K562 (cell line): ENCODE results near the gene IL1B.

ENCODE experiments used
- COPS2 ChIP-seq: fragments of 450-650 bp; conservative IDR thresholded peaks from 2 replicates; pipeline ENCODE4 v1.6.1; 2016; ENCODE audit warnings: mild to moderate bottlenecking, moderate library complexity
- CUX1 ChIP-seq: fragments of 200-800 bp; sonication (Bioruptor generic); IDR thresholded peaks from 2 replicates; pipeline ENCODE4 v1.6.1; 2016; ENCODE audit warnings: missing genetic modification characterization, missing compliant biosample characterization
- EP300 ChIP-seq: IDR thresholded peaks from 2 replicates; pipeline ENCODE4 v1.6.1; 2012; ENCODE audit warnings: low read length, improper control_type of control experiment
- HCFC1 ChIP-seq: IDR thresholded peaks from 2 replicates; pipeline ENCODE4 v1.6.1; 2012; ENCODE audit warnings: low read depth, low read length, improper control_type of control experiment
- HIVEP1 ChIP-seq: fragments of 250-450 bp; sonication (Bioruptor Pico); IDR thresholded peaks from 2 replicates; pipeline ENCODE4 v1.4.0; 2020; ENCODE audit warnings: mild to moderate bottlenecking
- MAZ ChIP-seq, 2 experiments: fragments of 450-650 bp in 1 of 2; sonication (generic) in 1 of 2; formaldehyde crosslinking; IDR thresholded peaks in 1 of 2; conservative IDR thresholded peaks in 1 of 2; 2 replicates each; pipeline versions ENCODE4 v1.4.0 to v1.5.0; 2020; ENCODE audit warnings: mild to moderate bottlenecking in 1 of 2, missing genetic modification reagents in 1 of 2
- PHF21A ChIP-seq: fragments of 450-650 bp; IDR thresholded peaks from 2 replicates; pipeline ENCODE4 v1.6.1; 2017; ENCODE audit warnings: low read depth, borderline replicate concordance
- SMC3 ChIP-seq: conservative IDR thresholded peaks from 2 replicates; pipeline ENCODE4 v1.6.1; 2011; ENCODE audit warnings: low read depth, low read length, improper control_type of control experiment; ENCODE audit not compliant: insufficient read depth
- TCF7L2 ChIP-seq: fragments of 150-350 bp; IDR thresholded peaks from 2 replicates; pipeline ENCODE4 v1.6.1; 2016; ENCODE audit warnings: low read depth, mild to moderate bottlenecking, low read length, moderate library complexity
- TF ChIP-seq, protein P1 (sequence below), 3 experiments: IDR thresholded peaks in 2 of 3; conservative IDR thresholded peaks in 1 of 3; 2 replicates each; pipeline ENCODE4 v1.5.1; 2011 to 2012; ENCODE audit warnings: low read length in 3 of 3, mild to moderate bottlenecking in 3 of 3, control low read depth in 2 of 3, improper control_type of control experiment in 1 of 3, inconsistent platforms in 1 of 3, low read depth in 1 of 3, mixed read lengths in 1 of 3, moderate library complexity in 1 of 3; ENCODE audit not compliant: insufficient read depth in 2 of 3

DNA sequence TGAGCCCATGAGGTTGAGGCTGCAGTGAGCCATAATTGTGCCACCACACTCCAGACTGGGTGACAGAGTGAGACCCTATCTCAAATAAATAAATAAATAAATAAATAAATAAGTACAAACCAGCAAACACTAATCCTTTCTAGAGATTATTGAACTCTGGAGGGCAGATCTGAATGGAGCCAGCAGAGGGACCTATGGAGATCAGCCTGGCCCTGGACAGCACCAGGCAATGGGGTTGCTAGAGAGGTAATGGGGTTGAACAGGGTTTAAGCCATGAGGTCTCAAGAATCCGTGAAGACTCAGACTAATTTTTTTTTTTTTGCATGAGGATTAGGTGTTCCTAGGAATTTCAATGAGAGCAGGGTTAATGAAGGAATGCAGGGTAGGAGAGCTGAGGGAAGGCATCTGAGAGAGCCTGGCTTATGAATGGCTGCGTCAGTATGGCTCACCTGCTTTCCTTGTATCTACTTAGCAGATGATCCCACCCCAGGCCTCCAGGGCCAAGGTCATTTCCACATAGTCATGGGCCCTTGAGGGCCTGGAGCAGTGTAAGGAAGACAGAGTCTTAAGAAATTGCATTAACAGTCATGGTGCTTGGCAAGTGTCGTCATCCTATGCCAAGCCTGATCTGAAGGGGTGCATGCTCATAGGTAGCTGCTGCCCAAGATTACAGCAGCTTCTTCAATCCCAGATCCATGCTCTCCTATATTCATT is 39.8 kb upstream of the IL1B start:
- TF ChIP-seq TCF7L2 (no peak), PHF21A (no peak), HCFC1 (no peak), COPS2 (no peak), CUX1 (CRISPR knock-in tag) (no peak), HIVEP1 (CRISPR knock-in tag) (no peak), SMC3 (no peak), EP300 (no peak), MAZ (CRISPR knock-in tag; conservative IDR thresholded peaks at IDR 0.05 in 1 of 2, IDR thresholded peaks at IDR 0.05 in 1 of 2) (no peak)
- TF ChIP-seq, protein P1, sequence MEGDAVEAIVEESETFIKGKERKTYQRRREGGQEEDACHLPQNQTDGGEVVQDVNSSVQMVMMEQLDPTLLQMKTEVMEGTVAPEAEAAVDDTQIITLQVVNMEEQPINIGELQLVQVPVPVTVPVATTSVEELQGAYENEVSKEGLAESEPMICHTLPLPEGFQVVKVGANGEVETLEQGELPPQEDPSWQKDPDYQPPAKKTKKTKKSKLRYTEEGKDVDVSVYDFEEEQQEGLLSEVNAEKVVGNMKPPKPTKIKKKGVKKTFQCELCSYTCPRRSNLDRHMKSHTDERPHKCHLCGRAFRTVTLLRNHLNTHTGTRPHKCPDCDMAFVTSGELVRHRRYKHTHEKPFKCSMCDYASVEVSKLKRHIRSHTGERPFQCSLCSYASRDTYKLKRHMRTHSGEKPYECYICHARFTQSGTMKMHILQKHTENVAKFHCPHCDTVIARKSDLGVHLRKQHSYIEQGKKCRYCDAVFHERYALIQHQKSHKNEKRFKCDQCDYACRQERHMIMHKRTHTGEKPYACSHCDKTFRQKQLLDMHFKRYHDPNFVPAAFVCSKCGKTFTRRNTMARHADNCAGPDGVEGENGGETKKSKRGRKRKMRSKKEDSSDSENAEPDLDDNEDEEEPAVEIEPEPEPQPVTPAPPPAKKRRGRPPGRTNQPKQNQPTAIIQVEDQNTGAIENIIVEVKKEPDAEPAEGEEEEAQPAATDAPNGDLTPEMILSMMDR (IDR thresholded peaks at IDR 0.05 in 2 of 3, conservative IDR thresholded peaks at IDR 0.05 in 1 of 3; ENCODE audit: insufficient read depth in 2 of 3, low read depth in 1 of 3, low read length in 3 of 3) = peak in 1 of 3 experiments; percentile 19; a peak in 1 of 6 replicates
